ENCODE data around the gene SPRY1.

Gene SPRY1

GRCh38 chr4:123351713-123352112, 44.9 kb upstream of the SPRY1 start:
- DNase-seq (ENCODE audit: low read depth) = no peak
- H3K4me3 ChIP-seq (ENCODE audit: low read length) = no peak overlapping the region
- no peak for TF ChIP-seq CTCF (conservative IDR thresholded peaks at IDR 0.05; ENCODE audit: low read length)

- TF ChIP-seq CTCF (conservative IDR thresholded peaks at IDR 0.05; ENCODE audit: low read length) = no peak
- DNase-seq (ENCODE audit: low read depth) = peak; percentile 81
- no peak overlapping the region for H3K4me3 ChIP-seq (ENCODE audit: low read length)
These were observed 44.2 kb upstream of the SPRY1 start for GRCh38 chr4:123352240-123352945.

GRCh38 chr4:123352966-123353365, 43.6 kb upstream of the SPRY1 start:
- TF ChIP-seq CTCF (conservative IDR thresholded peaks at IDR 0.05; ENCODE audit: low read length) = no peak
- no peak for DNase-seq (ENCODE audit: low read depth)
- H3K4me3 ChIP-seq (ENCODE audit: low read length) = no peak overlapping the region

GRCh38 chr4:123353656-123354055, 42.9 kb upstream of the SPRY1 start:
- DNase-seq (ENCODE audit: low read depth) = no peak
- TF ChIP-seq CTCF (conservative IDR thresholded peaks at IDR 0.05; ENCODE audit: low read length) = no peak
- no peak overlapping the region for H3K4me3 ChIP-seq (ENCODE audit: low read length)

GRCh38 chr4:123354701-123355100, 41.9 kb upstream of the SPRY1 start:
- no peak for TF ChIP-seq CTCF (conservative IDR thresholded peaks at IDR 0.05; ENCODE audit: low read length)
- no peak for DNase-seq (ENCODE audit: low read depth)
- H3K4me3 ChIP-seq (ENCODE audit: low read length) = no peak overlapping the region

- no peak for DNase-seq (ENCODE audit: low read depth)
- TF ChIP-seq CTCF (conservative IDR thresholded peaks at IDR 0.05; ENCODE audit: low read length) = no peak
- no peak overlapping the region for H3K4me3 ChIP-seq (ENCODE audit: low read length)
These were observed 39.7 kb upstream of the SPRY1 start for GRCh38 chr4:123356921-123357320.

- DNase-seq (ENCODE audit: low read depth) = no peak
- no peak overlapping the region for H3K4me3 ChIP-seq (ENCODE audit: low read length)
- no peak for TF ChIP-seq CTCF (conservative IDR thresholded peaks at IDR 0.05; ENCODE audit: low read length)
These were observed 36.9 kb upstream of the SPRY1 start for GRCh38 chr4:123359449-123360315.
